HL-60/S4 treated with retinoic acid at 250 ng/mL for 4 days and 3 days (cell line): ENCODE data around the gene FGFBP1.

Source experiments
- in situ Hi-C: fragments of 300-500 bp; cut with MboI; formaldehyde crosslinking; loops from 2 replicates; pipeline ENCODE4 v1.7.0; 2022; ENCODE audit warnings: low sequenced_read_pairs

Gene FGFBP1

GRCh38 chr4:15914291-15914690, 24.2 kb downstream of the FGFBP1 start:
- in situ Hi-C loops: no loop called here

GRCh38 chr4:15913631-15913970, 24.9 kb downstream of the FGFBP1 start:
- in situ Hi-C loops: no loop called here

- in situ Hi-C loops: no loop called here
Observed at GRCh38 chr4:15912961-15913630, 25.4 kb downstream of the FGFBP1 start.

DNA sequence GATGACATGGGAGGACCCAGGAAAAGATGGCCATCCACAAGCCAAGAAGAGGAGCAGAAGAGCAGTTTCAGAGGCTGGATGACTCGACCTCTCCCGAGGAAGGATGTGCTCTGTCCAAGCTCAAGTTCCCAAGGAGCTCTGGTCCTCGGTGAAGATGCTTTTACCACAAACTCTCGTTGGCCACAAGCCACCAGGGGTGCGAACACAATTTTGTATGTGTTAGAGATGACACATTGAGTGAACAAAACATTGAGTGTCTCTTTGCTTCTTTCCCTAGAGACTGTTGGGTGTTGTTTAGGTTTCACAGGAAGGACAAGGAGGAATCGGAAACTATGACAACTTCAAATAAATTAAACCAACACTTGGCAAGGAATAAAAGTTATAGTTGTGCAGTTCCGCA, 26.3 kb downstream of the FGFBP1 start:
- in situ Hi-C loops: no loop called here

- in situ Hi-C loops: no loop called here
Observed at GRCh38 chr4:15910155-15910940, 28.2 kb downstream of the FGFBP1 start.

GRCh38 chr4:15907430-15907829, 31.1 kb downstream of the FGFBP1 start:
- in situ Hi-C loops: no loop called here

DNA sequence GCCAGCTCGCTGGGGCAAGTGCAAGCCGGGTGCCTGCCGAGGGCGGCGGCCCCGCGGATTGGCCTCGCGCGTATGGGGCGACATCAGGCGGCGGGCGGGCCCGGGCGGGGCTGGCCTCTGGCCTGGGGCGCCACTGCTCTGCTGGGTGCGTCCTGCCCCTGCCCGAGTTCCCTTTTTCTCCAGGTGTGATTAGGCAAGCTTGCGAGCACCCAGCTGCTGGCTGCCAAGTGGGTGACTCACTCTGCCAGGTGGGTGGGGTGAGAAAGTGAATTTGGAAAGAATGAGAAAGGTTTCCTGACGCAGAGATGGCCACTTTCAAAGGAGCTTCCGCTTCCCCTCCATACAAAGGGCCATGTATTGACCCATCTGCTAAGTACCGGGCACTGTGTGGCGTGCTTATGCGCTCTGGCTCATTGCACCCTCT, 32.5 kb downstream of the FGFBP1 start:
- in situ Hi-C loops: no loop called here

DNA sequence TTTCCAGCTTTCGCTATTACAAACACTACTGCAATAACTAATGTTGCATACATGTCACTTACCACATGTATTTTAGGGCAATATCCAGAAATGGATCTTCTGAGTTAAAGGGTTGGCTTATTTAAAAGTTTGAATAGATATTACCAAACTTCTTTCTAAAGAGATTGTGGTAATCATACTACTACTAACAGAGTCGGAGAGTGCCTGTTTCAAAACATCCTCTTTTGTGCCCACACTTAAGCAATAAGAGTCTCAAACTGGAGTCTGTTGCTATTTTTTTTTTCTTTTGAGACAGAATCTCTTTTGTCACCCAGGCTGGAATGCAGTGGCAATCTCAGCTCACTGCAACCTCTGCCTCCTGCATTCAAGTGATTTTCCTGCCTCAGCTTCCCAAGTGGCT, 35.8 kb downstream of the FGFBP1 start:
- in situ Hi-C loops: no loop called here

- in situ Hi-C loops: no loop called here
Observed at GRCh38 chr4:15901998-15902397, 36.5 kb downstream of the FGFBP1 start.

GRCh38 chr4:15901007-15901406, 37.5 kb downstream of the FGFBP1 start:
- in situ Hi-C loops: no loop called here

DNA sequence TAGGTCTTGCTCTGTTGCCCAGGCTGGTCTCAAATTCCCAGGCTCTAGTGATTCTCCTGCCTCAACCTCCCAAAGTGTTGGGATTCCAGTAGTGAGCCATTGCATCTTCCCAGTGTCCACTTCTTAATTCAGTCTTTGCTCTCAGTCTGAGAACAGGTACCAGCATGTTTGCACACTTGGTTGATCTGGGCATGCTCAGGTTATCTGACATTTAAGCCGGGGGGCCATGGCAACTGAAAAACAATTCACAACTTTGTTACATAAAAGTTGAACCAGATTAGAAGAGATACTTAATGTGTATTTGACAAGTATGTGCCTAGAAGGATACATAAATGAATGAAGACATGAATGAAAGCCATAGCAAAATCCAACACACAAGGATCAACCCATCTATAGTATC, 39.0 kb downstream of the FGFBP1 start:
- in situ Hi-C loops: no loop called here

DNA sequence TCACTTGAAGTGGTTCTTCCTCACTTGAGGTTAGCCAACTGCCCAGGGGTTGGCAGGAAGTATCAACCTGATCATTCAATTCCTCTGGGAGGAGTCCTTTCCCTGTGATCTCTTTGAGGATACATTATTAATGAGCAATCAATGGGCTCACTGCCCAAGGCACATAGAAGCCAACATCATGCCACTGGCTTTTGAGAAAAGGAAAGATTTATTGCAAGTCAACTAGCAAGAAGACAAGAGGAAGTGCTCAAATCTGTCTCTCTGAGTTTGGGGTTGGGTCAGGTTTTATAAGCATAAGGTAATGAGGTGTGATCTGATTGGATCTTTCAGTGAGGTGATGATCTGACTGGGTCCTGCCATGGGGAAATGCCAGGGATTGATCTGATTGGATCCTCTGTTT, 39.6 kb downstream of the FGFBP1 start:
- in situ Hi-C loops: no loop called here

GRCh38 chr4:15897577-15897976, 41.0 kb downstream of the FGFBP1 start:
- in situ Hi-C loops: no loop called here

DNA sequence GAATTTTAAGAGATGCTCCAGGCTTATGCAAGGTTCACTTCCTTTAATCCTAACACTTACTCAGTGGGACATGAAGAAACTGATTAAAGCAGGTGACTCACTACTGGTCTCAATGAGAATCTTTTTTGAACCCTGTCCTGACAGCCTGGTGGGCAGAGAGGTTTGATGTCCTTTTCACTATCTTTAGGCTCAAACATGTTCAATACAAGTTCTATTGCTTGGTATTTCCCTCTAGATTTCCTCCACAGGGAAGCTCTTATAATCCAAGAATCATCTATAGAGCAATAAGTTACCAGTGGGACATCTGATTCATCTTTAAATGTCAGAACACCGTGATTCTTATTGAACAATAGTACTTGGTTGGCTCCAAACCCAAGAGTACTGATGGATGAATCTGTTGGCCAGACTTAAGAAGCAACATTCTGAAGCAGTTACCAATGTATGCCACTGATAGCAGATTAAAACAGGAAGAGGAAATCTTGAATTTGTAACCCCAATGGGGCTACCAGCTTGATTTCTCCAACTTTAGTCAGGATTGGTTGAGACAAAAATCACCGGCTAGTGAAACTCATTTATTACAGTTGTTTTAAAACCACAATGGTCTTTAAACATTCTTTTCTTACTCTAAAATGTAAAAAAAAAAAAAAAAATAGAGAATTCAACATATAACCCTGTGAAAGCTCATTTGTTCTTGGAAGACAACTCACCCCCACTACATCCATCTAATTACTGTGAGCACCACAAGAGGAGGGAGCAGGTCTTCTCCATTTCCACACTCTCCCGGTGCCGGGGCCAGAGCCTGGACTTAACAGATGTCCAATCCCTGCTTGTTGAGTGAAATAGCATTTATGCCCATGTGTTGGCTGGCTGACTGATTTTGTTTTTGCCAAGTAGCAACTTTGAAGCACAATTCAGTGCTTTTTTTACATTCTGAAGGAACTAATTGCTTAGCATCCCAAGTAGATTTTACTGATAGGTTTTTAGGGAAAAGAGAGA, 43.3 kb downstream of the FGFBP1 start:
- in situ Hi-C loops: no loop called here

- in situ Hi-C loops: no loop called here
Observed at GRCh38 chr4:15894393-15894792, 44.1 kb downstream of the FGFBP1 start.

DNA sequence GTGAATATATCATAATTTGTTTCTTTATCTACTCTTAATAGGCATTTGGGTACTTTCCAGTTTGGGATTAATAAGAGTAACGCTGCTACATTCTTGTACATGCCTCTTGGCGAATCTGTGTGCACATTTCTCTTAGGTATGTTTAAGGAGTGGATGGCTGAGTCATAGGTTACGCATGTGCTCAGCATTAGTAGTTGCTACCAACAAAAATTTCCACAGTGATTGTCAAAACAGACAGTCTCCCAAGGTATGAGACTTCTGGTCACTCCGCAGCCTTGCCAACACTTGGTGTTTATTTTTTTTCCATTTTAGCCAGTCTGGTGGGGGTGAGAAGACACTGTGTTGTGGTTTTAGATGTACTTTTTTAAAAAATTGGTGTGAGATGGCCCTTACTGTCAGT, 44.6 kb downstream of the FGFBP1 start:
- in situ Hi-C loops: no loop called here

- in situ Hi-C loops: no loop called here
Observed at GRCh38 chr4:15891312-15891711, 47.2 kb downstream of the FGFBP1 start.

DNA sequence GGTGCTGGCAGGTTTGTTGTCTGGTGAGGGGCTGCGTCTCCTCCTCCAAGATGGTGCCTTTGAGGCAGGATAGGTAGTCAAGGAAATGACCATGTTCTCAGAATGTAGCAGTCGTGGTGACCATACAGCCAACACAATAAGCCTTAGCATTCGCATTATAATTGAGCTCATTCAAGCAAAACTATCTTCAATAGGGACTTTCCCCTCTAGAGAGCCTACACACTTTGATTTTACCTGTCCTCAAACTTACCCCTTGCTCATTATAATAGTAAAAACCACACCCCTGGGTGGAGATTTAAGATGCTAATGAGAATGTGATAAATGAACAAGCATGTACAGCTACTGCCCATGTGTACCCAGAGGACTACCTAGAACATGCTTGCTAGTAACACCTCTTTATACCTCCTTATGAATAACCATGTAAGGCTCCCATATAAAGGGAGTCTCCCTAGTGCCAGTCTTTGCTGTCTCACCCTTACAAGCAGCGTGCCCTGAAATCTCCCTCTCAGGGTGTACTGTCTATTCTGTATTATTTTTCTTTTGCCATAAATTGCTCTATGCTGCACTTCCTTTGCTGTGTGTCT, 48.2 kb downstream of the FGFBP1 start:
- in situ Hi-C loops: no loop called here

- in situ Hi-C loops: no loop called here
Observed at GRCh38 chr4:15888515-15888914, 50.0 kb downstream of the FGFBP1 start.
